ENCODE measurements around the gene ZMYND10.

ZMYND10 gene

DNA sequence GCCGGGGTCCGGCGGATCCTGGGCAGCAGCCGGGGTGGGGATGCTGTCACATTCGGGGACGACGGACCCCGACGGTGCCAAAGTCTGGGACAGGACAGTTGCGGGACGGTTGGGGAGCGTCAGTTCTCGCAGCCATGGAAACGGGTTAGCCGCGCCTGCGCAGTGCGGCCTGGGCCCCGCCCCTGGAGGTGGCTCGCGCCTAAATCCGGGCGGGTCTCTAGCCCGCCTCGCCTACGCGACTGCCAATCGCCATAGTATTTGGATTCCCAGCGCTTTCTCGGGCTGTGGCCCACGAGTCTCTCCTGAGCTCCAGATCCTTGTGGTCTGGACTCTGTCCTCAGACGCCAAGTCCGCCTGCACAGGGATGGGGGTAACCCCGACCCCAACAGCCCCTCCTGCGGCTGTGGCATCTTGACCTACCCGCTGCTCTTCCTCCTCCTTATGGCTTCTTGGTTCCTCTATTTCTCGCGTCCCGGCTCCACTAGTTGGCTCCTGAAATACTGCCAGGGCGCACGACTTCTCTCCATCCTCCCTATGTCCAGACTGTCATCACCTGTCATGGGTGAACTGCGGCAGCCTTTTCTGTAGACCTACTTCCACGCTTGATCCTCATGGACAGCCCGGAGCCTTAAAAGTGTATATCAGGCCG lies at the start of gene ZMYND10:
TSS of gene ZMYND10 (minus strand) at position 147 of the 649 bp plus-strand sequence. CDS start 153 bp downstream, outside the sequence.
- peak; percentile 76 for DNase-seq

DNA sequence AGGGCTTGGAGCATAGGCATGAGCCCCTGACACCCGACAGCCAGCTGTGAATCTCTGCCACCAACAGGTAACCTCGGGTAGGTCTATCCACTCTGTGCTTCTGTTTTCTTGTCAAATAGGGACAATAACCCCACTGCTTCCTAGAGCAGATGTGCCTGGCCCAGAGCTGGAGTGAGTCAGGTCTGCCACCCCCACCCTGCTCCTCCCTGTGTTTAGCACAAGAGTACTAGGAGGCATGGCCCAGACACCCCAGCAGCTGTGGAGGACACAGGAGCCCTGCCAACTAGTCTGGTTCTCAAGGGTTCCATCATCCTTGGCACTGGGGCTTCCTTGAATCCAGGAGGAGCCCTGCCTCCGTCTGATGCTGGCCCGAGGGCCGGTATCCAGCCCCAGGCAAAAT lies 47.5 kb upstream of the ZMYND10 start:
- no peak for DNase-seq

- DNase-seq: no peak
Measured at GRCh38 chr3:50392101-50392715, 46.7 kb upstream of the ZMYND10 start.

DNA sequence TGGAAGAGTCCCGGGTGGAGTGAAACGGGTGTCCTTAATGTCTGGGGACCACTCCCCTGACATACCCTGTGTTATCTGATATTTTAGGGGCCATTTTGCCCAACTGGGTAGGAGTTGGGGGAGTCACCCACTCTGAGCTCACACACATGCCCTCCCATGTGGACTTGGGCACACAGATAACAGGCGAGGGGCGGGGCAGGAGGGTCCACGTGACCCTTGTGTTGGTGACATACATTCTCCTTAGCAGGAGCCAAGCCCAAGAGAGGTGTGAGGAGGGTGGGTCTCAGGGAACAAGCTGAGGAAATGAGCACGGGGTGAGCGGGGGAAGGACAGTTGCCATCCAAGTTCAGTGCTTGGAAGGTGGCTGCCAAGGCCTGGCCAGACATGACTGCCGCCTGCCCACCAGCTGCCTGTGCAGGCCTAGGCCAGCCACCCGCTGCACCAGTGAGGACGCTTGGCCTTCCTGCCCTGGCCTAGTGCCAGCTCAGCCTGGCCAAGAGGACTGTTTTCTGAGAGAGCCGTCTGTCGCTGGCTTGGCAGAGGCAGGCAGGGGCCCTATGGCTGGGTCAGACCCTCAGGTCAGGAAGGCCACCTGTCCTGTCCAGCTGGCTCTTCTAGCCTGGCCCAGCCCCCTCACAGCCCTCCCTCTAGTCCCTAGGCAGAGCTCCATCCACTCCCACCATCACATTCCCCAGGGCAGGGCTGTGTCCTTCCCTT lies 45.1 kb upstream of the ZMYND10 start:
- no peak for DNase-seq

DNA sequence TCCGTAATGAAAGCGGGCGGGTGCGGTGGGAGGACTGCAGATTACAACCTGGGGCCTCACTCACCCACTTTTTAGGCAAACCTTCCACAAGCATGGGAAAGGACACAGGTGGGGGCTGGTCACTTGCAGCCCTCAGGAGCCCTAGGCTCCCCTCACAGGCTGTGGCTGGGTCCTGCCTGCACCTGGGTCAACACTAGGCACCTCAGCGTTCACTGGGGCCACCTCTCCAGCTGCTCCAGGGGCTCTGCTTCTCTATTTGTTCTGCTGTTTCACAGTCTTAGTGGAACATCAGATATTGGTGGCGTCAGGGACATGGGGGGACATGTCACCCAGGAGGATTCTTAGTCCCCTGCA lies 43.9 kb upstream of the ZMYND10 start:
- DNase-seq: no peak

GRCh38 chr3:50388720-50389413 lies 43.3 kb upstream of the ZMYND10 start:
- no peak for DNase-seq

- no peak for DNase-seq
Measured at GRCh38 chr3:50388016-50388719, 42.6 kb upstream of the ZMYND10 start.

DNA sequence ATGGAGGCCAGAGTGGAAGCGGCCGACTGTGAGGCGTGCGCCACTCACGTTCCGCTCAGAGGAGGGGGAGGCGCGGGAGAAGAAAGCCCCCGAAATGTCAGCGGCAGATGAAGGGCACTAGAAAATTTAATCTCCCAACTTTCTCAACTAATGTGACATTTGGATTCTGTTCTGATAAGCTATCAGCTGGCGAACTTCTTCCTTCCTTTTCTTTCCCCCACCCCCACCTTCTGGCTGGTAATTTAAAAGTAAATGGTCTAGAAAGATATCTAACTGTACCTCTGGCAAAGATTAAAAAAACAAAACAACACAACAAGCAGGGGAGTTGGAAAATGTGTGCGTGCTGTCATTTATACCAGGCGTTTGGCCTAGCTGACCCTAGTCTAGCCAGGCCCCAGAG lies 40.2 kb upstream of the ZMYND10 start:
- DNase-seq: no peak

- no peak for DNase-seq
Measured at GRCh38 chr3:50383750-50384149, 38.2 kb upstream of the ZMYND10 start.

GRCh38 chr3:50382722-50383121 lies 37.2 kb upstream of the ZMYND10 start:
- DNase-seq: no peak

DNA sequence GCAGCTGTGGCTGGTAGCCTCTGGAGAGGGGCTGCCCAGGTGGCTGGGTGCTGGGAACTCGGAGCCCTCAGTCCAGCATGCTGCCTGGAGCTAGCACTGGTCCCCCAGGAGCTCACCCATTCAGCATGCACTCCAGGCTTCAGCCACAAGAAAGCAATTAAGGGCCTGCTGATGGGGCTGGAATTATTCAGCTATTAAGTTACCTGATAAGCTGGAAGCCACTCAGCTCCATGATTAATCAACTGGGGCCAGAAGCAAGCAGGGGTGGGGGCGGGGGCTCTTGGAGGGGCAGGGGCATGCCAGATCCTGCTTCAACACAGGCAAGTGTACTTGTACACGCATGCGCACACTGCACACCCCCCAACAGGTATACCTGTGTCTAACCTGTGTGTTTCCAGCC lies 35.9 kb upstream of the ZMYND10 start:
- DNase-seq: no peak

DNA sequence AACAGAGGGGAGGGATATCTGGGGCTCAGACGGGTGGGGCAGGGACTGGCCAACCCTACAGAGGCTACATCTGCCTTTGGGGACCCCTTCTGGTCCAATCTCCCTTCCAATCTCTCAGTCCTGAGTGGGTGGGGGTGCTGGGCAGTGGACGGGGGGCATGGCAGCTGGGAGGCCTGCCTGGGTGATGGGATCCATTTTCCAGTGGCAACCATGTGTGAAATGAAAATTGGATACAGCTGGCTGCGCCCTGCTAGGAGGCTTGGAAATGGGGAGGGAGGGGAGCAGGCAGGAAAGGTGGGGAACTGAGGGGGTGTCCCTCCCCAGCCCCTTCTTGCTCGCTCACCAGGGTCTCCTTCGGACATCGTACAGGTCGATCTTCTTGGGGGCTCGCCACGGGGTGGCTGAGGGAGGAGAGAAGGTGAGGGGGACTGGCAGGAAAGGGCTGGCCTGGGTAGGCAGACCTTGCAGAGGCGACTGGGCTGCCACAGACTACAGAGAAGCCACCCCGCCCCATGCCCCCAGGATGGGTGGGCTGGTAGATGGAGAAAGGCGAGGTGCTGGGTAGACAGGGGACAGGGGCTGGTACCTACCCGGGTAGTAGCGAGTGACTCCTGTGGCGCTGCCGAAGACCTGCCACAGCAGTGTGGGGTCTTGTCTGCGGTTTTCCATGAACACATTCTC lies 35.0 kb upstream of the ZMYND10 start:
- DNase-seq: no peak

DNA sequence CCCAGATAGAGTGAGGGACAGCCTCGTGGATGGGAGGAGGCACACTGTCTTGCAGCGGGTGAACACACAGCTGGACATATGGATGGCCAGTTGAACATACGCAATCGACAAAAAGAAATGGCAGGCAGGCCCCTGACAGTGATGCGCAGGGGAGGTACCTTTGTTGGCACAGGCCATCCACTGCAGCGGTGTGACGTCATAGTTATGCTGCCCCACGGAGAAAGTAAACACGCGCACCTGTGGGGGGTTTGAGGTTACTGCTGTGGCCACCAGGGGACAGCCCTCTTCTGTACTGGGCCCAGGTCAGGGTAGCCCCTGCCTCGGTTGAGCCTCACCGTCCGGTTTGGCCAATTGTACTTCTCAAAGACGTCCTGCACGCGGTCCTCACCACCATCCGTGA lies 33.2 kb upstream of the ZMYND10 start:
- no peak for DNase-seq

DNA sequence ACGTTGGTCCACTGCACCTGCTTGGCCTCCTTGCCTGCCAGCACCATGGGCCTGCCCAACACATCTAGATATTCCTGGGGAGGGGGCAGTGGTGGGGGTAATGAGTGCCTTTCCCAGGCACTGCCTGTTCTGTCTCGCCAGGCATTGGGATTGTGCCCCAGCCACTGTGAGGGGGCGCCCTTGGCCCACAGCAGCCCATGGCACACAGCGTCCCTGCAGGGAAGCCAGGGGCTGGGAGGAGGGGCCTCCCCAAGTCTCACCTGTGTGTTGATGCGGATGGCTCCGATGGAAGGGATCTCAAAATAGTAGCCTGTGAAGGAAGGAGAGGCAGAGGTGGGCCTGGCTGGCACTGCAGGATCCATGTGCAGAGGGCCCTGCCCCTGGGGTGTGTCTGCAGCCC lies 32.5 kb upstream of the ZMYND10 start:
- no peak for DNase-seq

GRCh38 chr3:50375258-50375931 lies 29.9 kb upstream of the ZMYND10 start:
- DNase-seq: no peak

DNA sequence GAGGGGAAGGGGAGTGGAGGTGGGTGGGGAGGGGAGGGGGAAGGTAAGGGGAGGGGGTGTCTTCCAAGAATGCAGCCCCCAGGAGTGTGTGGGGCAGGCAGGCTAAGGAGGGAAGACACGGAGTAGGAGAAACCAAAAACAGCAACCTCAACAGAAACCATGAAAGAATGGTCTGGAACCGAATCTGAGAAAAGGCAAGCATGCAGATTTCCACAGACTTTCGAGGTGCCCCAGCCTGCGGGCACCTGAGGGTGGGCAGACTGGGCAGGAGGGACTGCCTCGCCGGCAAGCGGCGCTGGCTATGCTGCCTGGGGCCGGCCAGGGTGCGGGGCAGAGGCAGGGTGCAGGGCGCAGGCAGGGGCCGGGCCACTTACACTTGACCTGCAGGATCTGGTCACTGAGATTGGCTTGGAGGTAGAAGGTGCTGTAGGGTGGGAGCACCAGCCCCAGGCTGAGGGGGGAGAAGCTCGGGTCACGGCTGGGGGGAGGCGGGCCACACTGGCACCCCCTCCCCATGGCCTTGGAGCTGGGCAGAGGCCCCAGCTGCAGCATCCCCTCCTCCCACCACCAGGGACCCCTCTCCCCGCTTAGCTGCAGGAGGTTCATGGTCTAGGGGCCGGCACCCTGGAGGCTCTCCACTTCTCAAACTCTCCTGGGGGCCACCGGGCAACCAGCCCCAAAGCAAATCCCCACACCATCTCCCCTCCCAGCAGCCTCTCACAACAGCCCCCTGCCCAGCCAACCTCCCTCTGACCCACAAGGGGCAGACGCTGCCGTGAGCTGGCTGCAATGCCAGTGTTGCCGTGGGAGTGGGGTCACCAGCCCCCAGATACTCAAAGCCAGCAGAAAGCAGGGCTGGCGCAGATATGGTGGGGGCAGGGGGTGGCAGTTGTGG lies 29.1 kb upstream of the ZMYND10 start:
- no peak for DNase-seq

GRCh38 chr3:50373146-50374051 lies 27.9 kb upstream of the ZMYND10 start:
- DNase-seq: no peak

DNA sequence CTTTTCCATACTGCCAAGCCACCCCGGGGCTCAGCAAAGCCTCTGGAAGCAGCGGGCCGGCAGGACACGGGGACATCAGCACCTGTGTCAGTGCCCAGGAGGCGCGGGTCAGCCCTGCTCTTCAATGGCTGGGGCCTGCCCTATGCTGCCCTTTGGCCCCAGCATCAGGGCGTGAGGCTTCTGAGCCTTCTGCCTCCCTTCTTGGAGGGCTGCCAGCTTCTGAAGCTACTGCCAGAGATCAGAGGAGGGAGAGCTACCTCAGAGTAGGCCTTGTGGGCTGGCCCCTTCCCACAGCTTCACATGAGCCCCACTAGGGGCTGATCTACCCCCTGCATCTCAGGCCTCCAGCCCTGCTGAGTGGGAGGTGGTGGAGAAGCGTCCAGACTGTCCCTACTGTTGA lies 26.8 kb upstream of the ZMYND10 start:
- DNase-seq: no peak

DNA sequence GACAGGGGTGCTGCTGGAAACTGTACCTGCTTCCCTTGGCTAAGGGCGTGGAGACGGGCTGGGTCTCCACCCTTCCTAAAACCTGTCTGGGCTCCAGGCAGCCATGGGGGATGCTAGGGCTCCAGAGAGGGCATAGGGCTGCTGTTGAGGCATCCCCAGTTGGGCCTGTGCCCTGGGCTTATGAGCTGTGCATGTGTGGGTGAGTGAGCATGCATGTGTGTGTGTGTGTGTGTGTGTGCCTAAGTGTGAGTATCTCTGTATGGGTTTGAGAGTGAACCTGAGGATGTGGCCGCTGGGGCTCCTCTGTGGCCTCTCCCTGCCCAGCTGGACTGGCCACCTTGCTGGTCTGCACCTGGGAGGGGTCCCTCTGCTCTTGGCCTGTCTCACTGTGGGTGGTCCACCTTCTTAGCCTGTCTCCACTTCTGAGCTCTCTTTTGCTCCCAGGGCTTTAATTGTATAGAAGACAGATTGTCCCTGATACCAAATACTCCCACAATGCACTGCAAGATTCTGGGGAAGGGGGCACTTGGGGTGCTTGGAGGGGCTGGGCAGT lies 25.7 kb upstream of the ZMYND10 start:
- no peak for DNase-seq
